Fibroblast of skin of left quadriceps (primary cell): ENCODE data around the gene MICALL1.
"Not testable (repeated sequence)": the region's sequence is repeated elsewhere in the genome, so short reads cannot be mapped to it uniquely, and the experiment has no call there.

Source experiments
- DNase-seq, 2 experiments: peaks; one replicate each; pipeline ENCODE4 v3.0.0-alpha.2; 2013; ENCODE audit warnings: low read depth in 2 of 2

MICALL1 gene

DNA sequence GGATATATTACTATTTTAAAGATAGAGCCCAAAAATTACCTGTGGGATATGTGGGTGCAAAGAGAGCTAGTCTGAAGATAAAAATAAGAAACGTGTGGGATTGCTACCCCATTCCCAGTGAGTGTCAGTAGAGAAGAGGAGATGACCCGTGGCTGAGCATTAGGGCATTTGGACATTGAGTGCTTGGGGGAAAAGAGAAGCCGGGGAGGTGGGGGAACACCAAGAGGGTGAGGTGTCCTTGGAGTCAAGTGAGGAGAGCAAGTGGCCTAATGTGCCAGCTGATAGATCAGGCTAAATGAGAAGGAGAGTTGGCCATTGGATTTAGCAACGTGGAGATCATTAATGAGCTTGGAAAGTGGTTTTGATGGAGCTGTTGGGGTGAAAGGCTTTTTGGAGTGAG, 48.6 kb downstream of the MICALL1 start:
- no peak for DNase-seq

DNA sequence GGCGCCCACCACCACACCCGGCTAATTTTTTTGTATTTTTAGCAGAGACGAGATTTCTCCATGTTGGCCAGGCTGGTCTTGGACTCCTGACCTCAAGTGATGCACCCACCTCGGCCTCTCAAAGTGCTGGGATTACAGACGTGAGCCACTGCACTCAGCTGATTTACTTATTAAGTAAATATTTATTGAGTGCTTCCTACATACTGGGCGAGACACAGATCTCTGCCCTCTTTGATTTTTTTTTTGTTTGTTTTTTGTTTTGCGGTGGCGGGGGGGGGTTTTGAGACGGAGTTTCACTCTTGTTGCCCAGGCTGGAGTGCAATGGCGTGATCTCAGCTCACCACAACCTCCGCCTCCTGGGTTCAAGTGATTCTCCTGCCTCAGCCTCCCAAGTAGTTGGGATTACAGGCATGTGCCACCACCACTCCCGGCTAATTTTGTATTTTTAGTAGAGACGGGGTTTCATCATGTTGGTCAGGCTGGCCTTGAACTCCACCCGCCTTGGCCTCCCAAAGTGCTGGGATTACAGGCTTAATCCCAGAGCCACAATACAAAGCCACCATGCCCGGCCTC, 49.8 kb downstream of the MICALL1 start:
- not testable (repeated sequence) for DNase-seq

DNA sequence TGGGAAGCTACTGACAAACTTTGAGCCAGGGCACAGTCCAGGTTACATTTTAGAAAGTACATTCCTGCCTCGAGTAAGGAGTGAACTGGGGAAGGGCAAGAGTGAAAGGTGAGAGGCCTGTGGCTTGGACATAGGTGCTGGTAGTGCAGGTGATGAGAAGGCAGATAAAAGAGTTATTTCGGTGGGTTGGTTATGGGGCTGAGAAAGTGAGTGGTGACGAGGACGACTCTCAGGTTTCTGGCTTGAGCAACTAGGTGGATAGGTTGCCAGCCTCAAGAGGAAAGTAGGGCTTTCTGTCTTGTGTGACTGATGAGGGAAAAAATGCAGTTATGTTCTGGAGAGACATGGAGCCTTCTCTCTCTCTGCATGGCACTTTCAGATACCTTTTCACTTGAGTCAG, 51.1 kb downstream of the MICALL1 start:
- no peak for DNase-seq

DNA sequence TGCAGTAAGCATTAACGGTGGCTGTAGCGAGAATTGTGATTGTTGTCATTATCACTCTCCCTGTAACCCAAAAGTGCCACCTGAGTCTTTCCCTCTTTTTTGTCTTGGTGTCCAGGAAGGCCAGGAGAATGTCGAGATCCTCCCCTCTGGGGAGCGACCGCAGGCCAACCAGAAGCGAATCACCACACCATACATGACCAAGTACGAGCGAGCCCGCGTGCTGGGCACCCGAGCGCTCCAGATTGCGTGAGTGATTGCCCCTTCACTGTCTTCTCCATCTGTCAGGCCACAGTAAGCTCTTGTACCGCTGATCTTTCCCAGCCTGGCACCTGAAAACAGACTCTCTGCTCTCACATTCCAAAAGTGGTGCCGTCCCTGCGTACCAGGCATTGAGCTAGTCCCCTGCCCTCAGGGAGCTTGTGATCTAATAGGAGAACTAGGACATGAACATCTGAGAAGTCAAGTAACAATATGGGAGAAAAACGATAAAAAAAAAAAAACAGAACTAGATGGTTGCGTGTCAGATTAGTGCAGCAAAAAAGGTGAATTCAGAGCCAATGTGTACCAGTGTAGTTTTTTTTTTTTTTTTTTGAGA, 53.2 kb downstream of the MICALL1 start:
- no peak for DNase-seq

DNA sequence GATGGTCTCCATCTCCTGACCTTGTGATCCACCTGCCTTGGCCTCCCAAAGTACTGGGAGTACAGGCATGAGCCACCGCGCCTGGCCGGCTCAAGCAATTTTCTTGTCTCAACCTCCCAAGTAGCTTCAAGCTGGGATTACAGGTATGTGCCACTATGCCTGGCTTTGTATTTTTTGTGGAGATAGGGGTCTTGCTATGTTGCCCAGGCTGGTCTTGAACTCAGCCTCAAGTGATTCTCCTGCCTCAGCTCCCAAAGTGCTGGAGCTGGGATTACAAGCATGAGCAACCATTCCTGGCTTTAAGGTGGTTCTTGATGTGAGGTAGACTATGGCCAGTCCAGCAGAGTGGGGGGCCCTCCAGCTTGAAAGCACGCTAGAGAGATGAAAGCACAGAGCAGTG, 55.0 kb downstream of the MICALL1 start:
- DNase-seq, result no peak

DNA sequence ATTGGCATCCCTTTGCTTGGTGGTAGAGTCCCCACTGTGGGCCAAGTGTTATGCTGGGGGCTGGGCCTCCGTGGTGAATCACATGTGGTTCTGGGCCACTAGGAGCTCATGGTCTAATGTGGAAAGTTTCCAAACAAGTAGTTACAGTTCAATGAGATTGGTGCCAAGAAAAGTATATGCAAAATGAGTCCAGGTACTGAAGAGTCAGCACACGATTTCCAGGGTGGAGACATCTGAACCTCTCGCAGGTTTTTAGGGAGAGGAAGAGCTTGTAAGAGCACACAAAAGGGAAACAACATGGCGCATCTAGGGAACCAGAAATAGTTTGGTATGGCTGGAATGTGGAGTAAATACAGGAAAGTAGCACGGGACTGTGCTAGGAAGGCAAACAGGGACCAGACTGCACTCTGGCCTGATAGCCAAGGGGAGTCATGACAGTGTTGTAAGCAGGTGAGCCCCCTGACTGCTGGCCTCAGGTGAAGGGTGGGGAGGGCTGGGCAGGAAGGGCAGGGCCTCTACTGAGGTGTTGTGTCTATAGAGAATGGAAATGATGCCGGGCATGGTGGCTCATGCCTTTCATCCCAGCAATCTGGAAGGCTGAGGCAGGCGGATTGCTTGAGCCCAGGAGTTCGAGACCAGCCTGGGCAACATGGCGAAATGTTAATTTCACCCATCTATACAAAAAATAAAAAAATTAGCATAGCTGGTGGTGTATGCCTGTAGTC, 60.0 kb downstream of the MICALL1 start:
- DNase-seq, result no peak

DNA sequence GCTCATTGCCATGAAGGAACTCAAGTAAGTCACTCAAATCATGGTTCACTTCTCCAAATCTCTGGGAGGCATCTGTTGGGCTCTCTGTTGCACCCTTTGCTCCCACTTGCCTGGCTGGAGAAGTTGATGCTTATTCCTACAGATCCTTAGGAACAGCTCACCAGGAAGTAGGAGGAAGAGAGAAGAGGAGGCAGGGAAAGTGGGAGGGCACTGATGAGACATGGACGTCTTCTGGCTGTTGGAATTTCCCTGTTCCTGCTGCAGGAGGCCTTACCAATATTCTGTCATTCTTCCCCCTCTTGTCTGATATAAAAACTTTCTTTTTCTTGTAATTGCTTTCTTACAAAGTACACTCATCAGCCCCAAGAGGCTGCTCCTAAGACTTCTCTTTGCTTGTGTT, 61.0 kb downstream of the MICALL1 start:
- no peak for DNase-seq

DNA sequence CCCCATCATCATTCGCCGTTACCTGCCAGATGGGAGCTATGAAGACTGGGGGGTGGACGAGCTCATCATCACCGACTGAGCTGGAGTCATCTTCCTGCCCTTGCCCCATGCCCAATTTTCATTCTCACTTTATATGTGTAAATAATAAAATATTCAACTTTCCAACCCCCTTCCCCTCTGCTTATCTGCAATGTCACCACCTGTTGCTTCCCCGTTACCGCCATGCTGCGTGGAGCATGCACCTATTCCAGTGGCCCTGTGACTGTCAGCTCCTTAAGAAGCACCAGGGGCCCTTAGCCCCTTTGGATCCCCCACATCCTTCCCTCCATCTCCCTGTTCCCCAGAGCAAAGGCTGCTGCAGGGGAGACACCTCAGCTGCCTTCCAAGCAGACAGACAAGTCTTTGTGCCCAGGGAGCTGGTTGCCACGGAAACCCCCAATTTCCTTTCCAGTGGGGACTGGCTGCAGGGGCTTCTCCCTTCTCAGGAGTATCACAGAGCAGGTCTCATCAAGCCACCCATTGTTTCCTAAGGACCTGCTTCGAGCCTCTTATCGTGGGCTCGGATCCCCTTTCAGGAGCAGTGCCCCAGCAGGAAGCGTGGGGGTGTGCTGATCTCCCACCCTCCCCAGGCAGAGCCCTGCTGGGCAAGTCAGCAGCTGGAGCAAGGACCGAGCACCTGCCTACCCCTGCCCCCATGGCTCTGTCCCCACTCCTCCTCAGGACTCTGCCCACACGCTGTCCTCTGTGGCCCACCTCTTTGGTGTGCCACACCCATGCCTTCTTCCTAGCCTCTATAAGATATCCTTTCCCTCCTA, 61.7 kb downstream of the MICALL1 start:
- no peak for DNase-seq

DNA sequence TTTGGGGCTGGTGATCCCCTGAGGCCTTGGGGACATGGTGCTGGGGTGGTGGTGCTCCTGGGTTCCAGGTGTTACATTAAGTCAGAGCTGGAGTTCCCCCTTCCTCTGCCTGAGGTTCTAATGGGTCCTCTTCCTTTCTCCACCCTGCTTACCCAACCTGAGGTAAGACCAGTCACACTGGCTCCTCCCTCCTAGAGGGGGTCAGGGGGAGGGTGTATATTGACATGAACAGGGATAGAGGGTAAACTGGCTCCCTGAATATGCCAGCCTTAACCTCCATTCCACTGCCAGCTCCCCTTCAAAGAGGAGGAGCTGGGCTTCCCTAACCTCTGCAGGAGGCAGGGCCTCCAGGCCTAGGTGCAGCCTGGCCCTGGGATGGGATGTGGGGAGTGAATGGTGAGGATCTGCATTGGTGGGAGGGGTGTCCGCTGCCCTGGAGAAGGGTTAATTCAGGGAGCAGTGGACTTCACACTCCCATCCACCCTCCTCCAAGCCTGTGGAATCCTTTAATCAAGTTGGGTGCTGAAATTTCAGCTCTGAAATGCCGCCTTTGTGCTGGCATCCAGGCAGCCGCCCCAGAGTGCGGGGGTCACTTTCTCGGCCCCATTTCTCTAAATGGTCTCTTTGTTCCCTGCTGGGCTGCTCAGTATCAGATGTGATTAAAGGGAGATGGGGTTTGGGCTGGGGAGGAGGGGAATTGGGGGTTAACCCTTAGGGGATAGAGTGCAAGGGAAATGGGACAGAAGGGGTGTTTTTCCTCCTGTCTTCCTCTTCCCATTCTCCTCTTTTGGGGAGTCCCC, 62.6 kb downstream of the MICALL1 start:
- no peak for DNase-seq

DNA sequence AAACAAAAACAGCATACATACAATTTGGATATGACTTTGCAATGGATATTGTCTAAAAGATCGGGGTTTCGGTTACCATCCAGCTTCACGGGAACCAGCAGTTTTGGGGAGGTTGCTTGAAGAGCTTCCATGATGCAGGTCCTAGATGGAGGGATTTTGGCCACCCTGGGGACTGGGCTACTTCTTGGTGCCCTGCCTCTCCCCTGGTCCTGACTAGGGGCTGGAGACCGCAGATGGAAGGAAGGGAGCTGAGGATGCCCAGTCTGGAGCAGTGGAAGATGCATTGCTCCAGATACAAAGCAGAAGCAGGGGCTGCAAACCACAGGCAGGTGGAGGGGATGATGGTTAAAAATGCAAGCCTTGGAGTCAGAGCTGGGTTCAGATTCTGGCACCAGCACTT, 64.8 kb downstream of the MICALL1 start:
- DNase-seq, result no peak

DNA sequence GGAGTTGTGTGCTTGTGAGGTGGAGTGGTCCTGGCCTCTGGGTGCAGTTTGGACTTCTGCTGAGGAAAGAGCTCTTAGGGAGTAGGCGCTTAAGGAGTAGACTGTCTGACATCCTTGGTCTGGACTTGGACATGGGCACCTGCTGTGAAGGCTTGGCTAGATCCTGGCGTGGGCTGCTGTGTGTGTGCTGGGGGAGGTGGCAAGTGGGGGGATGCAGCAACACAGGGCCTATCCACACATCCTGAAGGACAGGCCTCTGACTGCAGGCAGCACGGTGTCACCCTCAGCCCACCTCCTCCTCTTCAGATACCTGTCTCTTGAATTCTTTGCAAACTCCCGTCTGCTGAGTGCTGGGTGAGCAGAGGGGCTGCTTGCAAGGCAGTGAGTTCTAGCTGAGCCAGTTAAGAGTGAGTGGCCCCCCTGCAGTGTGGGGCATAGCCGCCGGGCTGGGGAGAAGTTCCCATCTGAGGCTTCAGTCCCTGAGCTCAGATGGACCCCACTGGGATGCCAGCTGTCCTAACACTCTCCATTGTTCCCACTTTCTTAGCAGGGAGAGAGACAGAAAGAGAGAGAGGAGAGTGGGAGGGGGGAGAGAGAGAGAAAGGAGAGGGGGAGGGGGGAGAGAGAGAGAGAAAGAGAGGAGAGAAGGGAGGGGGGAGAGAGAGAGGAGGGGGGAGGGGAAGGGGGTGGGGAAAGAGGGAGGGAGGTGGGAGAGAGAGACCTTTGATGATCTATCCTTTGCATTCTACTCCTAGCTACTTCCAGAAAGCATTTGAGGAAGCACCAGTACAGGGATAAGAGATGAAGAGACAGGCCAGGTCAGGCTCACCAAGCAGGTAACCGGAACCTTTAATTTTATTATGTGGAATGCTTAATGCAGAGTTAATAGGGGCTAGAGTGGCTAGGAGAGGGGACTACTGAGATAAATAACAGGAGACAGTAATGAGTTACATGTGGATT, 65.7 kb downstream of the MICALL1 start:
- no peak for DNase-seq

DNA sequence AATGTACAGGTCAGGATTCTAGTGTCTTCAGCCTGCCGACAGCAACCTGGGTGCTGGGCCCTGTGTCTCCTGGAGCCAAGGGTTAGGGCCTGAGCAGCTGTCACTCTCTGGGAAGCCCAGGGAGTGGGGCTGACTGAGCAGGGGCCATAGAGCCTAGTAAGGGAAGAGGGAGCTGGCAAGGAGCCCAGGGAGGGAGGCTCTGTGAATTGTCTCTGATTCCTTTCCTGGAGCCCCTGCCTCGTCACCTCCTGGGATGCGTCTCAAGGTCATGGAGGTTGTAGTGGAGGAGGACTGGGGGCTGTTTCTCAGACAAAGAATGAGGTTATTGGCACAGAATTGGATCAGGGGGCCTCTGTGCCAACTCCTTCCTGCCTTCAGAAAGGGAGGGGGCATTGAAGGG, 66.4 kb downstream of the MICALL1 start:
- no peak for DNase-seq

DNA sequence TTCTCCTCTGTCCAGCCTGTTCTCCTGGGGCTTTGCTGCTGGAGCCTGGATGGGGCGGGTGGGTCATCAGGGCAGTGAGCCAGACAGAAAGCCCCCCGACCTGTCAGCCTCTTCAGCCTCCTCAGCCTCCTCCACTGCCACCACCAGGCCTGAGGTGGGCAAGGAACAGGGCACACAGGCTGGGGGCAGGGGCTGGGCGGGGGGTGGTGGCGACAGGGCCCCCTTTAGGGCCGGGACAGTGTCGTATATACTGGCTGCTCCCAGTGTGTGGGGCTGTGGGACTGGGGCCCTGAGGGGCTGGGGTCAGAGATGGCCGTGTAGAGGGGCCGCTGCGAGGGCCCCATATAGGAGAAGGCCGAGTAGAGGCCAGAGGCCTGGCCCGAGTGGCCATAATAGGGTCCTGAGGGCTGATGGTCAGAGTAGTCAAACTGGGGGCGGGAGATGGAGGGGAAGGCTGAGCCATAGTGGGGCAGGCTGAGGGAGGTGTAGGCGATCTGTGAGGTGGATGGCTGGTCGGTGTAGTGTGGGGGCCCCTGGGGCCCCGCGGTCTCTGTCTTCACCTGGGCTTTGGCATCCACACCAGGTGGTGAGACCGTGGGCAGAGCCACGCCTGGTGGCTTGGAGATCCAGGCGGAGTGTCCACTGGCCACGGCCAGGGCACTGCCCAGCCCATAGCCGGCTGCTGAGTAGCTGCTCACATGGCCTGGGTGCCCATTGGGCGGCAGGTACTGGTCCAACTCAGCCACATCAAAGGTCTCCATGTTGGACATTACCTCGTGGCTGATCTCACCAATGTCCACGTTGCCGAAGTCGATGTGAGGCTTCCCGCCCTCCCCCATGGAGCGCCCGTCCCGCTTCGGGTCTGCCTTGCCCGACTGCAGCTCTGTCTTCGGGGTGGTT, 67.4 kb downstream of the MICALL1 start:
- DNase-seq, result no peak

DNA sequence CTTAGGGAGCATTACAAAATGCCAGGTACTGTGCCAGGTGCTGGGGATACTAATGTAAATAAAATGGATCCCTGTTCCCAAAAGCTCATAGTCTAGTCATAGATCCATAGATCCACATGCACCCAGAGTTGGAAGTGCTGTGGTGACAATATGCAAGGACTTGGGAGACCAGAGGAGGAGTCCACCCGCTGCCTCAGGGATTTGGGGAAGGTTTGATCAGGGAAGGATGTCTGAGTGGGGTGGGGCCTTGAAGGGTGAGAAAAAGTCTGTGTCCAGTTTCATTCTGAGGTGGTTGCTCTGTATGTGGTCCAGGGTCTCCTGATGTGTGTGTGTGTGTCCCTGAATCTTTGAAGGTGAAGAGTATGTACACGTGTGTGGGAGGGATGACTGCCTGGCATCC, 69.1 kb downstream of the MICALL1 start:
- DNase-seq, result no peak

DNA sequence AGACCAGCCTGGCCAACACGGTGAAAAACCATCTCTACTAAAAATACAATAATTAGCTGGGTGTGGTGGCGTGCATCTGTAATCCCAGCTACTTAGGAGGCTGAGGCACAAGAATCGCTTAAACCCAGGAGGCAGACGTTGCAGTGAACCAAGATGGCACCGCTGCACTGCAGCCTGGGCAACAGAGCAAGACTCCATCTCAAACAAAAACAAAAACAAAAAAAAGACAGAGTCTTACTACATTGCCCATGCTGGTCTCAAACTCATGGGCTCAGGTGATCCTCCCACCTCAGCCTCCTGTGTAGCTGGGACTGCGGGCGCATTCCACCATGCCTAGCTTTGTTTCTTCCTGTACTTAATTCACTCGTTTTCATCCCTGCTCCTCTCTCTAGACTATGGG, 69.9 kb downstream of the MICALL1 start:
- DNase-seq, result not testable (repeated sequence)

DNA sequence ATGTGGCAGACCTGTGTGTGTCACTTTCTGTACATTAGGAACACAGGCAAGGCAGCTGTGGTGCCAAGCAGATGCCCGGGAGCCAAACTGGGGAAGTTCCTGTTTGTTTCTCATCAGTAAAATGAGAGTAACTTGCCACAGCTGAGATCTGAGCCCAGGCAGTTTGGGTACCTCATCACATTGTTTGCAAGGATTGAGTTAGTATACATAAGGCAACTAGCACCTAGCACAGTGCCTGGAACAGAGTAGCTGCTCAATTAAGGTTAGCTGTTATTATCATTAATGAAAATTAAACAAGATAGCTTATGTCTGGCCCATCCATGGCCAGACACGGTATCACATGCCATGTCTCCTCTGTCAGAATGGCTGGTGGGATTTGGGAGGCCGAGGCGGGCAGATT, 70.5 kb downstream of the MICALL1 start:
- DNase-seq, result no peak

DNA sequence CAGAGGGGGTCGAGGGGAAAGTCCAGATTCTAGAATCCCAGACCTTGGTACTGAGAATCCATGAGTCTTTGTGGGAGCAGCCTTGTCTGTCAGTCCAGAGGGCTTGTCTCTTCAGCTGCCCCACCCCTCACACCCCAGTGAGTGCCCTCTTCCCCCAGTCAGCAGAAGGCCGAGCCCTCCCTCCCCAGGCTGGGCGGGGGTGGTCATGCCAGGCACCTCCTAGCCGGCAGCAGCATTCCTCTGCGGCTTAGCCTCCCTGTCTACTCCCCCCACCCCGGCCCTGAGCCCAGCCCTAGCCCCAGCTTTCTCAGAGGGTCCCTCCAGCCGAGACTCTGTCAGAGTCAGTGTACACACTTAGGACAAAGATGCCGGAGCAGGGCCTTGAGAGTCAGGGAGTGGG, 73.7 kb downstream of the MICALL1 start:
- DNase-seq, result no peak

DNA sequence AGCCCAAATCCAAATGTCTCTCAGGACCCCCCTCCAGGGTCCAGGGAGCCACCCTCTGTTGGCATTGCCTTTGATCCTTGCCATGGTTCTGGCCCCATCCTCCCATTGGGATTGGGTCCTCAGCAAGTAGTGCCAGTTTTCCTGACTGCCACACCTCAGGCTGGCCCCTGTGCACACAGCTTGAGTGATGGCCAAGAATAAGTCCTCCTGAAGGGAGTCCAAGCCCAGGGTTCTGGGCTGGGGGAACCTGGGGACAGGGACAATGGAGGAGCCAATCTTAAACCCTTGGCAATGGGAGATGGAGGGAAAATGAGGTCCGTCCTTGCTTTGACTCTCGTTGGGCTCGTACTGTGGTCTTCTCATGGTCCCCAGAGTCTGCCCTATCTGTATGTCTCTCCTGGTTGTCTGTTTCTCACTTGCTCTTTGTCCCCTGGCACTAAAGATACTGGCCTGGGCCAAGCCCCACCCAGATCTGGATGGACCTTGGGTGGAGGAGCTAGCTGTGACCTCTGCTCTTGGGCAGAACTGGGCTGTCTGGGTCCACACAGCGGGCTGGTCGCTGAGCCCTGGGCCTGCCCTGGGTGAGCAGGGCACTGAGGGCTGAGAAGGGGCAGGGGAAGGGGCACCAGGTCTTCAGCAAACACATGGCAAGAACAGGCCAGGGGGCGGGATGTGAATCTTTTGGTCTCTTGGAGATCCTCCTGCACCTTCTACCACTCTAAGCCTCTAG, 75.3 kb downstream of the MICALL1 start:
- DNase-seq, result no peak
